CD4-positive, alpha-beta T cell (primary cell): ENCODE data around the gene KCNAB2. TPM values are rescaled to one million over a fixed set of nuclear protein-coding genes. Genes with fewer than 3 reads are reported as not detected.

Experiments
- ATAC-seq: fragments of 200-7000 bp; cut with Tn5 transposase; one replicate; pipeline ENCODE4 v1.10.0; 2022; ENCODE audit warnings: mild to moderate bottlenecking; ENCODE audit not compliant: poor library complexity
- CTCF ChIA-PET: fragments of 350-600 bp; sonication (Branson Sonifier 250); formaldehyde crosslinking; loops from one replicate; lab custom pipeline; 2021; ENCODE audit warnings: antibody characterized with exemption, inconsistent platforms; lab: Charles Lee
- POLR2A ChIA-PET: fragments of 350-600 bp; sonication (Branson Sonifier 250); formaldehyde crosslinking; loops from one replicate; lab custom pipeline; 2021; ENCODE audit warnings: antibody characterized with exemption, inconsistent platforms; lab: Charles Lee
- DNase-seq, 14 experiments: peaks; one replicate each; pipeline ENCODE4 v3.0.0-alpha.2; 2013 to 2020; ENCODE audit warnings: mixed read lengths in 2 of 14
- H3K27ac ChIP-seq, 2 donors: one replicate each; pipeline versions ENCODE4 v1.5.1 to v1.7.0; 2013; ENCODE audit warnings: low read length in 2 of 2, low read depth in 1 of 2, mild to moderate bottlenecking in 1 of 2
- H3K27me3 ChIP-seq, 2 experiments: 1 replicate in 1 of 2; 2 replicates in 1 of 2; pipeline versions ENCODE4 v1.6.1 to v1.7.0; 2013; ENCODE audit warnings: low read length in 2 of 2, control low read depth in 1 of 2, mild to moderate bottlenecking in 1 of 2, moderate library complexity in 1 of 2; ENCODE audit not compliant: insufficient read depth in 2 of 2, control insufficient read depth in 1 of 2
- H3K36me3 ChIP-seq: one replicate; pipeline ENCODE4 v1.6.1; 2013; ENCODE audit warnings: low read length, control low read depth; ENCODE audit not compliant: insufficient read depth
- H3K4me1 ChIP-seq: one replicate; pipeline ENCODE4 v1.6.1; 2013; ENCODE audit warnings: low read length, control low read depth; ENCODE audit not compliant: insufficient read depth
- H3K4me3 ChIP-seq: one replicate; pipeline ENCODE4 v1.5.1; 2013; ENCODE audit warnings: mild to moderate bottlenecking, low read length, moderate library complexity
- H3K9me3 ChIP-seq, 2 experiments: 1 replicate in 1 of 2; 2 replicates in 1 of 2; pipeline versions ENCODE4 v1.6.1 to v1.7.0; 2013; ENCODE audit warnings: low read length in 2 of 2, mild to moderate bottlenecking in 2 of 2, control low read depth in 1 of 2, moderate library complexity in 1 of 2; ENCODE audit not compliant: control insufficient read depth in 1 of 2, insufficient read depth in 1 of 2
- H3K27ac Mint-ChIP-seq: one replicate; pipeline ENCODE4 v1.8.0; 2020; ENCODE audit warnings: mixed read lengths
- H3K27me3 Mint-ChIP-seq: one replicate; pipeline ENCODE4 v1.8.0; 2021; ENCODE audit warnings: mixed read lengths
- H3K36me3 Mint-ChIP-seq: one replicate; pipeline ENCODE4 v1.8.0; 2021; ENCODE audit warnings: low read depth, mixed read lengths
- H3K4me1 Mint-ChIP-seq: one replicate; pipeline ENCODE4 v1.8.0; 2021; ENCODE audit warnings: low read depth, mixed read lengths
- H3K4me3 Mint-ChIP-seq: one replicate; pipeline ENCODE4 v1.8.0; 2020; ENCODE audit warnings: mild to moderate bottlenecking, mixed read lengths
- H3K9me3 Mint-ChIP-seq: one replicate; pipeline ENCODE4 v1.8.0; 2020; ENCODE audit warnings: mixed read lengths
- CTCF ChIP-seq: fragments of 200-600 bp; IDR thresholded peaks from one replicate; pipeline ENCODE4 v1.8.0; 2022; ENCODE audit warnings: antibody characterized with exemption, mild to moderate bottlenecking
- intact Hi-C, 2 experiments: fragments of 100-400 bp; cut with DNase I in 1 of 2; cut with micrococcal nuclease in 1 of 2; formaldehyde crosslinking; loops; one replicate each; pipeline versions ENCODE4 v1.15.1 to v1.9.0; 2023 to 2025; cut with DNase I, micrococcal nuclease
- total RNA-seq, 174 experiments: library from RNA in 2 of 174; stranded (reverse) in 2 of 174; gene quantifications; one replicate each; pipeline ENCODE4 v1.2.3 and lab custom pipeline; 2021 to 2026

KCNAB2 gene
- total RNA-seq, 2 experiments from 2014 or later, result 147 to 155 TPM

- Mint-ChIP-seq H3K27me3 (no peaks in the 10 kb centered on the region), H3K4me3 (no peak overlapping the region), H3K9me3 (no peaks in the 10 kb centered on the region), H3K36me3 (peaks cover 54% of the 10 kb centered on the region), H3K27ac (no peak overlapping the region), H3K4me1 (no peaks in the 10 kb centered on the region)
- CTCF ChIA-PET, result no interaction called here
- Histone ChIP-seq H3K27ac (no peak overlapping the region), H3K4me3 (no peak overlapping the region), H3K27me3 (no peaks in the 10 kb centered on the region), H3K9me3 (no peaks in the 10 kb centered on the region), H3K4me1 (no peaks in the 10 kb centered on the region), H3K36me3 (peaks cover 73% of the 10 kb centered on the region)
- TF ChIP-seq CTCF, result no peak
- intact Hi-C loops, result no loop called here
- DNase-seq, result no peak
- POLR2A ChIA-PET, result no interaction called here
- ATAC-seq, result no peak
Measured at GRCh38 chr1:6093611-6094010, 47.9 kb downstream of the KCNAB2 start.

- no peaks in the 10 kb centered on the region for H3K9me3 ChIP-seq
- H3K4me3 ChIP-seq, result no peak overlapping the region
- POLR2A ChIA-PET, result no interaction called here
- no peak for TF ChIP-seq CTCF
- intact Hi-C loops, result no loop called here
- Mint-ChIP-seq H3K4me3 (no peak overlapping the region), H3K4me1 (no peaks in the 10 kb centered on the region), H3K36me3 (peaks cover 53% of the 10 kb centered on the region), H3K27me3 (no peaks in the 10 kb centered on the region), H3K9me3 (no peaks in the 10 kb centered on the region), H3K27ac (no peak overlapping the region)
- no peaks in the 10 kb centered on the region for H3K4me1 ChIP-seq
- ATAC-seq (no peak), DNase-seq (no peak)
- peaks cover 70% of the 10 kb centered on the region for H3K36me3 ChIP-seq
- no peak overlapping the region for H3K27ac ChIP-seq
- no peaks in the 10 kb centered on the region for H3K27me3 ChIP-seq
- CTCF ChIA-PET, result no interaction called here
Measured at GRCh38 chr1:6094246-6094645, 48.6 kb downstream of the KCNAB2 start.

- H3K9me3 ChIP-seq, result no peaks in the 10 kb centered on the region
- no peaks in the 10 kb centered on the region for H3K27me3 ChIP-seq
- Mint-ChIP-seq H3K4me1 (no peaks in the 10 kb centered on the region), H3K9me3 (no peaks in the 10 kb centered on the region), H3K27me3 (no peaks in the 10 kb centered on the region), H3K36me3 (peaks cover 46% of the 10 kb centered on the region), H3K27ac (no peak overlapping the region), H3K4me3 (no peak overlapping the region)
- H3K36me3 ChIP-seq, result peaks cover 69% of the 10 kb centered on the region
- no peaks in the 10 kb centered on the region for H3K4me1 ChIP-seq
- ATAC-seq, result no peak
- POLR2A ChIA-PET, result no interaction called here
- CTCF ChIA-PET, result no interaction called here
- H3K27ac ChIP-seq, result no peak overlapping the region
- TF ChIP-seq CTCF, result no peak
- intact Hi-C loops, result no loop called here
- DNase-seq, result no peak
- H3K4me3 ChIP-seq, result no peak overlapping the region
Measured at GRCh38 chr1:6094801-6095505, 49.3 kb downstream of the KCNAB2 start.
